H1 (cell line): ENCODE measurements around the gene TRIM29. TPM values are rescaled to one million over a fixed set of nuclear protein-coding genes. Genes with fewer than 3 reads are reported as not detected.

Experiments used
- CTCF ChIP-seq, 3 experiments: IDR thresholded peaks; 1 replicate in 2 of 3; 2 replicates in 1 of 3; pipeline versions ENCODE4 v1.5.1 to v1.6.1; 2011; ENCODE audit warnings: low read length in 3 of 3, mild to moderate bottlenecking in 3 of 3, inconsistent platforms in 2 of 3, low read depth in 1 of 3, moderate library complexity in 1 of 3; ENCODE audit not compliant: insufficient read depth in 1 of 3; ENCODE audit errors: control extremely low read depth in 1 of 3
- NANOG ChIP-seq: IDR thresholded peaks from 2 replicates; pipeline ENCODE4 v1.6.1; 2011; ENCODE audit warnings: low read length, low read depth, mild to moderate bottlenecking, inconsistent platforms; ENCODE audit not compliant: insufficient read depth, poor library complexity, severe bottlenecking
- SIRT6 ChIP-seq: IDR thresholded peaks from one replicate; pipeline ENCODE4 v1.7.1; 2012; ENCODE audit warnings: low read length, inconsistent platforms
- SP2 ChIP-seq: IDR thresholded peaks from 2 replicates; pipeline ENCODE4 v1.6.1; 2012; ENCODE audit warnings: mild to moderate bottlenecking, low read length, inconsistent platforms
- TAF7 ChIP-seq: optimal IDR thresholded peaks from 2 replicates; pipeline ENCODE3; 2011; ENCODE audit warnings: low read depth, mild to moderate bottlenecking, inconsistent platforms, low read length, moderate library complexity, borderline replicate concordance
- TBP ChIP-seq: IDR thresholded peaks from 2 replicates; pipeline ENCODE4 v1.6.1; 2011; ENCODE audit warnings: low read depth, low read length, improper control_type of control experiment
- polyA plus RNA-seq, 7 experiments: library from polyadenylated mRNA; depleted of rRNA in 3 of 7; stranded (reverse) in 5 of 7; unstranded in 2 of 7; fragments of >200 nt in 5 of 7; fragments of 200-250 nt in 2 of 7; gene quantifications; 1 replicate in 5 of 7; 2 replicates in 1 of 7; 4 replicates in 1 of 7; pipeline versions ENCODE4 v1.2.1 to v1.2.3, GENCODE V29; 2011 to 2013; ENCODE audit warnings: missing spikeins in 2 of 7, mixed read lengths in 2 of 7
- total RNA-seq: library from RNA; stranded (reverse); fragmentation: NEBNext Ultra II Directional; extraction: Animal tissue kit (Norgen Biotek cat#: 25700); gene quantifications from 2 replicates; pipeline ENCODE4 v1.2.1, GENCODE V29; 2021

The TRIM29 gene
- total and polyA plus RNA-seq, 2 of the 8 experiments (the other 6 are each of a cell fraction or from before 2014, with no cell fraction given), result 0.17 to 0.43 TPM

- no peak for TF ChIP-seq CTCF (IDR thresholded peaks at IDR 0.05; ENCODE audit: control extremely low read depth in 1 of 3, insufficient read depth in 1 of 3, low read depth in 1 of 3, low read length in 3 of 3)
- TF ChIP-seq SP2, result no peak
- TF ChIP-seq NANOG, result no peak
- TF ChIP-seq TAF7, result no peak
- no peak for TF ChIP-seq SIRT6
- no peak for TF ChIP-seq TBP
Measured at GRCh38 chr11:120133216-120134105, 4.5 kb downstream of the TRIM29 start (continued).
